HepG2 (cell line): Measurements from ENCODE around the gene UGGT1.

Source experiments
- CBFB ChIP-seq: sonication (generic); formaldehyde crosslinking; IDR thresholded peaks from 2 replicates; pipeline ENCODE4 v1.4.0; 2020; ENCODE audit warnings: missing genetic modification reagents
- CEBPB ChIP-seq: IDR thresholded peaks from 2 replicates; pipeline ENCODE4 v1.6.1; 2011; ENCODE audit warnings: low read depth, low read length, improper control_type of control experiment, borderline replicate concordance
- CTCF ChIP-seq: sonication (generic); formaldehyde crosslinking; IDR thresholded peaks from 2 replicates; pipeline ENCODE4 v1.5.0; 2020; ENCODE audit warnings: mild to moderate bottlenecking, missing genetic modification reagents, moderate library complexity
- KAT2B ChIP-seq: fragments of 150-350 bp; IDR thresholded peaks from 2 replicates; pipeline ENCODE4 v1.6.1; 2014; ENCODE audit warnings: low read depth, low read length, borderline replicate concordance
- PRDM15 ChIP-seq: sonication (generic); formaldehyde crosslinking; IDR thresholded peaks from 2 replicates; pipeline ENCODE4 v1.4.0; 2020; ENCODE audit warnings: missing genetic modification reagents
- ZNF740 ChIP-seq: sonication (generic); formaldehyde crosslinking; IDR thresholded peaks from 2 replicates; pipeline ENCODE4 v1.4.0; 2020; ENCODE audit warnings: missing genetic modification reagents

DNA sequence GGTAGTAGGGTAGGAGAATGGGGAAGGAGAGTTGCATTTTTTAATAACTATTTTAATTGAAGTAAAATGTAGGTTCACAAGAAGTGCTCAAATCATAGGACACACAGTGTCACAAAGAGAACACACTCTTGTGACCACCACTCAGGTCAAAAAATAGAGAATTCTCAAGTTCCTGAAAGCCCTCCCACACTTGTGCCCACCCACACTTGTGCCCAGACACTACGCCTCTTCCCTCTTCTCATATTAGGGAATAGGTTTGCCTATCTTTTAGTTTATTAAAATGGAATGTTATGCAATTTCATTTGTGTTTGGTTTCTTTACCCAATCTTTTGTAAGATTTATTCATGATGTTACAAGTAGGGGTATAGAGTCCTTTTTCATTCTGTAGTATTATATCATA is 67.2 kb downstream of the UGGT1 start:
- TF ChIP-seq CTCF (CRISPR knock-in tag), result no peak
- TF ChIP-seq ZNF740 (CRISPR knock-in tag), result no peak
- TF ChIP-seq PRDM15 (CRISPR knock-in tag), result no peak
- TF ChIP-seq CBFB, result no peak
- TF ChIP-seq CEBPB, result no peak
- no peak for TF ChIP-seq KAT2B
